OCI-LY3 (cell line): Measurements from ENCODE around the gene CACNB4.

Experiments
- H2AFZ ChIP-seq: fragments of 200-600, 300-600 bp; shearing (Covaris generic); 2 replicates; pipeline ENCODE4 v1.6.0; 2014; ENCODE audit warnings: antibody characterized with exemption, low read depth, low read length
- H3K27ac ChIP-seq: fragments of 200-600, 300-600 bp; sonication (generic); 2 replicates; pipeline ENCODE4 v1.5.1; 2014; ENCODE audit warnings: mild to moderate bottlenecking, low read length, moderate library complexity, mixed read lengths
- H3K27me3 ChIP-seq: fragments of 200-600, 300-600 bp; sonication (generic); 2 replicates; pipeline ENCODE4 v1.6.1; 2014; ENCODE audit warnings: low read depth, low read length, mixed read lengths
- H3K36me3 ChIP-seq: fragments of 200-600, 300-600 bp; sonication (generic); replicated peaks from 2 replicates; pipeline ENCODE3; 2014; ENCODE audit warnings: low read depth, low read length, mixed read lengths
- H3K4me1 ChIP-seq: fragments of 300-600, 200-600 bp; sonication (generic); 2 replicates; pipeline ENCODE4 v1.6.1; 2014; ENCODE audit warnings: low read length, mixed read lengths
- H3K4me2 ChIP-seq: fragments of 200-600, 300-600 bp; sonication (generic); 2 replicates; pipeline ENCODE4 v1.6.1; 2014; ENCODE audit warnings: low read length, mixed read lengths
- H3K4me3 ChIP-seq: fragments of 300-600, 200-600 bp; sonication (generic); 2 replicates; pipeline ENCODE4 v1.5.1; 2014; ENCODE audit warnings: antibody characterized with exemption, mild to moderate bottlenecking, low read length, moderate library complexity
- H3K79me2 ChIP-seq: fragments of 300-600, 200-600 bp; shearing (Covaris generic); 2 replicates; pipeline ENCODE4 v1.6.1; 2014; ENCODE audit warnings: mild to moderate bottlenecking, low read length, mixed read lengths
- H3K9ac ChIP-seq: fragments of 300-600, 200-600 bp; shearing (Covaris generic); 2 replicates; pipeline ENCODE4 v1.6.0; 2014; ENCODE audit warnings: mild to moderate bottlenecking, low read length, moderate library complexity
- H3K9me3 ChIP-seq: fragments of 200-600, 300-600 bp; shearing (Covaris generic); 2 replicates; pipeline ENCODE4 v1.6.1; 2014; ENCODE audit warnings: low read length, mixed read lengths; ENCODE audit not compliant: insufficient read depth
- H4K20me1 ChIP-seq: fragments of 200-600, 300-600 bp; sonication (generic); 2 replicates; pipeline ENCODE4 v1.6.1; 2016; ENCODE audit warnings: low read length, mixed read lengths; ENCODE audit not compliant: insufficient read depth
- CTCF ChIP-seq: fragments of 200-600, 300-600 bp; sonication (generic); IDR thresholded peaks from 2 replicates; pipeline ENCODE4 v1.5.1; 2014; ENCODE audit warnings: antibody characterized with exemption, low read length, low read depth
- EZH2phosphoT487 ChIP-seq: fragments of 200-600 bp; shearing (Covaris generic); IDR thresholded peaks from 2 replicates; pipeline ENCODE4 v1.6.1; 2018; ENCODE audit warnings: antibody characterized with exemption, mixed run types, low read depth

Gene CACNB4

GRCh38 chr2:151931030-151931611 is 167.7 kb downstream of the CACNB4 start:
- no peak for TF ChIP-seq EZH2phosphoT487
- no peak for TF ChIP-seq CTCF

GRCh38 chr2:151930042-151930441 is 168.8 kb downstream of the CACNB4 start:
- Histone ChIP-seq H2AFZ (no peak overlapping the region), H4K20me1 (no peaks in the 10 kb centered on the region), H3K4me2 (no peak overlapping the region), H3K79me2 (no peaks in the 10 kb centered on the region), H3K27me3 (peaks cover 57% of the 10 kb centered on the region), H3K4me1 (no peaks in the 10 kb centered on the region), H3K27ac (no peak overlapping the region), H3K9me3 (no peaks in the 10 kb centered on the region), H3K36me3 (no peaks in the 10 kb centered on the region), H3K4me3 (no peak overlapping the region), H3K9ac (no peak overlapping the region)
- TF ChIP-seq CTCF (no peak), EZH2phosphoT487 (no peak)

More at GRCh38 chr2:151931030-151931611, 167.7 kb downstream of the CACNB4 start:
- Histone ChIP-seq H3K27ac (no peak overlapping the region), H3K4me3 (no peak overlapping the region), H2AFZ (no peak overlapping the region), H4K20me1 (no peaks in the 10 kb centered on the region), H3K4me2 (no peak overlapping the region), H3K4me1 (no peaks in the 10 kb centered on the region), H3K36me3 (no peaks in the 10 kb centered on the region), H3K79me2 (no peaks in the 10 kb centered on the region), H3K9me3 (no peaks in the 10 kb centered on the region), H3K27me3 (peaks cover 49% of the 10 kb centered on the region), H3K9ac (no peak overlapping the region)

GRCh38 chr2:151928380-151928779 is 170.5 kb downstream of the CACNB4 start:
- Histone ChIP-seq H3K4me1 (no peaks in the 10 kb centered on the region), H3K27me3 (peaks cover 60% of the 10 kb centered on the region), H3K27ac (no peak overlapping the region), H2AFZ (no peak overlapping the region), H3K4me2 (no peak overlapping the region), H3K9ac (no peak overlapping the region), H3K9me3 (no peaks in the 10 kb centered on the region), H3K36me3 (no peaks in the 10 kb centered on the region), H4K20me1 (no peaks in the 10 kb centered on the region), H3K4me3 (no peak overlapping the region), H3K79me2 (no peaks in the 10 kb centered on the region)
- TF ChIP-seq CTCF (no peak), EZH2phosphoT487 (no peak)

GRCh38 chr2:151927501-151928221 is 171.2 kb downstream of the CACNB4 start:
- no peak overlapping the region for H3K9ac ChIP-seq
- no peaks in the 10 kb centered on the region for H4K20me1 ChIP-seq
- no peaks in the 10 kb centered on the region for H3K36me3 ChIP-seq
- H3K4me1 ChIP-seq, result no peaks in the 10 kb centered on the region
- no peak overlapping the region for H3K4me3 ChIP-seq
- TF ChIP-seq CTCF, result no peak
- TF ChIP-seq EZH2phosphoT487, result no peak
- no peak overlapping the region for H3K4me2 ChIP-seq
- H3K79me2 ChIP-seq, result no peaks in the 10 kb centered on the region
- peaks cover 60% of the 10 kb centered on the region for H3K27me3 ChIP-seq
- no peak overlapping the region for H3K27ac ChIP-seq
- no peak overlapping the region for H2AFZ ChIP-seq
- no peaks in the 10 kb centered on the region for H3K9me3 ChIP-seq
